Measurements from ENCODE around the gene ADRA2C.

DNA sequence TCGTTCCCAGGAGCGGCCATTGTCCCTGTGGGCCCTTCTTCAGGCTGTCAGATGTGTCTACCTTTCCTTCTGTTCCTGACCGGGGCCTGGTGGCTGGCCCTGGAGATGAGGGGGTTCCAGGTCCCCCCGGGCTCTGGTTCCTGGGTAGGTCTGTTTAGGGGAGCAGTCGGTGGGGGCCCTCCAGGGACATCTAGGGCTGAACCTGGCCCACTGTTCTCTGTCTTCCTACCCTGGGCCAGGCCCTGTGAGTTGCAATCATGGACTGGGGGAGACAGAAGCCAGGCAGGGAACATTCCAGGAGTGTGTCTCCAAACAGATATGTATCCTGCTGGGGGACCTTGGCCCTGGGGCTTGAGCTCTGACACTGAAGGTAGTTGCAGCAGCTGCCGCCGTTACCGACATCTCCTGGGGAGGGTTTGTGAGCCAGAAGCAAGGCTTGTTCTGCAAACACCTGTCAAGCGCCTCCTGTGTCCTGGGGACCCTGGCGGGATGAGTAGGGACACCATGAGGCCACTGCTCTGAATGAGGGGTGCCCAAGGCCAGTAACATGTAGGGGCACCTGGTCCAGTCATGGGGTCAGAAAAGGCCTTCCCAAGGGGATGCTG is 49.5 kb upstream of the ADRA2C start:
- TF ChIP-seq, protein P1, sequence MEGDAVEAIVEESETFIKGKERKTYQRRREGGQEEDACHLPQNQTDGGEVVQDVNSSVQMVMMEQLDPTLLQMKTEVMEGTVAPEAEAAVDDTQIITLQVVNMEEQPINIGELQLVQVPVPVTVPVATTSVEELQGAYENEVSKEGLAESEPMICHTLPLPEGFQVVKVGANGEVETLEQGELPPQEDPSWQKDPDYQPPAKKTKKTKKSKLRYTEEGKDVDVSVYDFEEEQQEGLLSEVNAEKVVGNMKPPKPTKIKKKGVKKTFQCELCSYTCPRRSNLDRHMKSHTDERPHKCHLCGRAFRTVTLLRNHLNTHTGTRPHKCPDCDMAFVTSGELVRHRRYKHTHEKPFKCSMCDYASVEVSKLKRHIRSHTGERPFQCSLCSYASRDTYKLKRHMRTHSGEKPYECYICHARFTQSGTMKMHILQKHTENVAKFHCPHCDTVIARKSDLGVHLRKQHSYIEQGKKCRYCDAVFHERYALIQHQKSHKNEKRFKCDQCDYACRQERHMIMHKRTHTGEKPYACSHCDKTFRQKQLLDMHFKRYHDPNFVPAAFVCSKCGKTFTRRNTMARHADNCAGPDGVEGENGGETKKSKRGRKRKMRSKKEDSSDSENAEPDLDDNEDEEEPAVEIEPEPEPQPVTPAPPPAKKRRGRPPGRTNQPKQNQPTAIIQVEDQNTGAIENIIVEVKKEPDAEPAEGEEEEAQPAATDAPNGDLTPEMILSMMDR (IDR thresholded peaks at IDR 0.05; ENCODE audit: low read depth, low read length), result no peak
- no peak for TF ChIP-seq EZH2phosphoT487 (IDR thresholded peaks at IDR 0.05; ENCODE audit: low read depth)
